Measurements from ENCODE around the gene SIN3B.
A peak's percentile ranks its signal among the peaks of the same experiment; 100 is the strongest.
"Not testable (repeated sequence)": the region's sequence is repeated elsewhere in the genome, so short reads cannot be mapped to it uniquely, and the experiment has no call there.

The SIN3B gene, protein sequence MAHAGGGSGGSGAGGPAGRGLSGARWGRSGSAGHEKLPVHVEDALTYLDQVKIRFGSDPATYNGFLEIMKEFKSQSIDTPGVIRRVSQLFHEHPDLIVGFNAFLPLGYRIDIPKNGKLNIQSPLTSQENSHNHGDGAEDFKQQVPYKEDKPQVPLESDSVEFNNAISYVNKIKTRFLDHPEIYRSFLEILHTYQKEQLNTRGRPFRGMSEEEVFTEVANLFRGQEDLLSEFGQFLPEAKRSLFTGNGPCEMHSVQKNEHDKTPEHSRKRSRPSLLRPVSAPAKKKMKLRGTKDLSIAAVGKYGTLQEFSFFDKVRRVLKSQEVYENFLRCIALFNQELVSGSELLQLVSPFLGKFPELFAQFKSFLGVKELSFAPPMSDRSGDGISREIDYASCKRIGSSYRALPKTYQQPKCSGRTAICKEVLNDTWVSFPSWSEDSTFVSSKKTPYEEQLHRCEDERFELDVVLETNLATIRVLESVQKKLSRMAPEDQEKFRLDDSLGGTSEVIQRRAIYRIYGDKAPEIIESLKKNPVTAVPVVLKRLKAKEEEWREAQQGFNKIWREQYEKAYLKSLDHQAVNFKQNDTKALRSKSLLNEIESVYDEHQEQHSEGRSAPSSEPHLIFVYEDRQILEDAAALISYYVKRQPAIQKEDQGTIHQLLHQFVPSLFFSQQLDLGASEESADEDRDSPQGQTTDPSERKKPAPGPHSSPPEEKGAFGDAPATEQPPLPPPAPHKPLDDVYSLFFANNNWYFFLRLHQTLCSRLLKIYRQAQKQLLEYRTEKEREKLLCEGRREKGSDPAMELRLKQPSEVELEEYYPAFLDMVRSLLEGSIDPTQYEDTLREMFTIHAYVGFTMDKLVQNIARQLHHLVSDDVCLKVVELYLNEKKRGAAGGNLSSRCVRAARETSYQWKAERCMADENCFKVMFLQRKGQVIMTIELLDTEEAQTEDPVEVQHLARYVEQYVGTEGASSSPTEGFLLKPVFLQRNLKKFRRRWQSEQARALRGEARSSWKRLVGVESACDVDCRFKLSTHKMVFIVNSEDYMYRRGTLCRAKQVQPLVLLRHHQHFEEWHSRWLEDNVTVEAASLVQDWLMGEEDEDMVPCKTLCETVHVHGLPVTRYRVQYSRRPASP

GRCh38 chr19:16829010-16829821 lies at the start of gene SIN3B:
Gene SIN3B, plus strand, starts transcription at chr19:16829398. Its CDS starts 23 bp downstream, at chr19:16829421.
- DNase-seq = peak; percentile 78 to 92 (median 86)

DNA sequence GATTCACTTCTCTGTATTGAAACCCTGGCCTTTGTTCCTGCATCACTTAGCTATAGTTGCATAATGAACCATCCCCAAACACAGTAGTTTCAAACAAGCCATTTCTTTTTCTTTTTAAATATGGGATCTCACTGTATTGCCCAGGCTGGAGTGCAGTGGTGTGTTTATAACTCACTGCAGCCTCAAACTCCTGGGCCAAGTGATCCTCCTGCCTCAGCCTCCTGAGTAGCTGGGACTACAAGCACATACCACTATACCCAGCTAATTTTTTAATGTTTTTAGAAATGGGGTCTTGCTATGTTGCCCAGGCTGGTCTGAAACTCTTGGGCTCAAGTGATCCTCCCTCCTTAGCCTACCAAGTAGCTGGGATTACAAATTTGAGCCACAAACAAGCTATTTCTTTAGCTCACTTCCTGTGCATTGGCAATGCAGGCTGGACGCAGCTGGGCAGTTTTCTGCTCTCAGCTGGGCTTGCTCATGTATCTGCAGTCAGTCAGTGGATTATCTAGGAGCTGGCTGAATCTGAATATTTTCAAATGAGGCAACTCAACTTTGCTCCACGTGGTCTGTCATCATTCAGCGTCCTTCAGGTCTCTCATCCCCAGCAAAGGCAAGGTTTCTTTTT lies 49.5 kb upstream of the SIN3B start:
- DNase-seq = no peak

GRCh38 chr19:16782719-16783118 lies 46.5 kb upstream of the SIN3B start:
- no peak for DNase-seq

DNA sequence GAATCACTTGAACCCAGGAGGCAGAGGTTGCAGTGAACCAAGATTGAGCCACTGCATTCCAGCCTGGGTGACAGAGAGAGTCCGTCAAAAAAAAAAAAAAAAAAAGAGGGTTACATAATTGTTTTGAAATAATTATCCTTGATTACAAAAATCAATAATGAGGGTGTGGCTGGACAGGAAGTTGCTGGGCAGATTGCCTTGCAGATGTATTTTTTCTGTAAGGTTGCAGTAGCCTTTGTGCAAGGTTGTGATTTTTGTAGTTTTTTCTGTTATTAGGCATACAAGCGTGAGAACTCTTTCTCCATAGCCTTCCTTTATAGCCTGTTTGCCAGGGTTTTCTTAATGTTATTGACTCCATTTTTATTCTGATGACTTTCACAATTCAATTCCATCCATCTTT lies 40.7 kb upstream of the SIN3B start:
- DNase-seq = no peak

DNA sequence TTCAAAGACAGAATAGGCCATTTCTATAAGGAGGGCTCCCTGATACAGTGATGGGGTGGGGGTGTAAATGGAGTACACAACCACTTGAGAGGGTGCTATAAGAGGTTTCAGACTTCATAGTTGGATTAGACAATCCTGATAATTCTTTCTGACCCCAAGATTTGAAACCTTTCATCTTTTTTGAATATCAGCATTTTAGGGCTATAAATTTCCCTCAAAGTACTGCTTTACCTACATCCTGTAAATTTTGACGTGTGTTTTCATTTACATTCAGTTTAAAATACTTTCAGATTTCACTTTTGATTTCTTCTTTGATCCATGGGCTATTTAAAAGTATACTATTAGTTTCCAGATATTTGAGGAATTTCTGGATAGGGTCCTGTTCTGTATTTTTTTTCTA lies 40.0 kb upstream of the SIN3B start:
- no peak for DNase-seq

GRCh38 chr19:16790051-16790450 lies 39.1 kb upstream of the SIN3B start:
- DNase-seq = no peak

DNA sequence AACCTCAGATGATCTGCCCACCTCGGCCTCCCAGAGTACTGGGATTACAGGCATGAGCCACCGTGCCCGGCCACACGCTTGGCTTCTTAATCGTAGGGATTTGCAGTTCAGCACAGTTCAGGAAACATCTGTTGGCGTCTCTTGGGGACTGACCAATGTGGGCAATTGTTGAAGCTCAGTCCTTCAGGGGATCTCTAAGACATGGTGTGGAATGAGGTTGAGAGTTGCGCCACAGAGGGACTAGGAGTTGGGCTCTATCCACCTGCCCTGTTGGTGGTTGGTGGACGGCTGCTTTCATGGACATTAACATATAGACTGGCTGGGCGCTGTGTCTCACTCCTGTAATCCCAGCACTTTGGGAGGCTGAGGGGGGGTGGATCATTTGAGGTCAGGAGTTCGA lies 37.3 kb upstream of the SIN3B start:
- DNase-seq = no peak

GRCh38 chr19:16794456-16795441 lies 34.4 kb upstream of the SIN3B start:
- no peak for DNase-seq

GRCh38 chr19:16795731-16796130 lies 33.5 kb upstream of the SIN3B start:
- no peak for DNase-seq

DNA sequence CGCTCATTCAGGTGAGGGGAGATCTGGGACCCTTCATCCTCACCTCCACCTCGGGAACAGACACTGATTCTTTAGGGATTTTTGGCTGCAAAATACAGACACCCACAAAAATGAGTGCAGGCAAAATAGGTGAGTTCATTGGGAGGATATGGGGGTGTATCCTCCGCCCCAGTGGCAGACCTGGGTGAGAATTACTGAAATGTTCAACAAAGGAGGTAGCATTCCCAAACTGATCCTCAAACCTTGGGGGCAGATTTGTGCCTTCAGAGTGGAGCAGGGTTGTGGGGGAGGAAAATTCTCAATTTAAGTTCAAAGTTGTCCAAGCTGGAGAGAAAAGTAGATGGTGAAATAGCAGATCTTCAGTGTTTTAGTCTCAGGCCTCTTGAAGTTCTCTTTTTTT lies 31.3 kb upstream of the SIN3B start:
- DNase-seq = no peak

- DNase-seq = not testable (repeated sequence)
These were observed 30.9 kb upstream of the SIN3B start for GRCh38 chr19:16798326-16798725.

- no peak for DNase-seq
These were observed 29.5 kb upstream of the SIN3B start for GRCh38 chr19:16799740-16800139.

DNA sequence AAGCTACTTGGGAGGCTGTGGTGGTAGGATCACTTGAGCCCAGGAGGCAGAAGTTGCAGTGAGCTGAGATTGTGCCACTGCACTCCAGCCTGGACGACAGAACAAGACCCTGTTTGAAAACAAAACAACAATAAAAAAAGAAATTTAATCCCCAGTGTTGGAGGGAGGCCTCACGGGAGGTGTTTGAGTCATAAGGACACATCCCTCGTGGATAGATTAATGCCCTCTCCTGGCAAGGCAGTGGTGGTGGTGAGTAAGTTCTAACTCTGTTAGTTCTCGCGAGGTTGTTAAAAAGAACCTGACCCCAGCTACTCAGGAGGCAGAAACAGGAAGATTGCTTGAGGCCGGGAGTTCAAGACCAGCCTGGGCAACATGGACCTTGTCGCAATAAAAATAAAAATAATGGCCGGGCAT lies 27.6 kb upstream of the SIN3B start:
- no peak for DNase-seq

DNA sequence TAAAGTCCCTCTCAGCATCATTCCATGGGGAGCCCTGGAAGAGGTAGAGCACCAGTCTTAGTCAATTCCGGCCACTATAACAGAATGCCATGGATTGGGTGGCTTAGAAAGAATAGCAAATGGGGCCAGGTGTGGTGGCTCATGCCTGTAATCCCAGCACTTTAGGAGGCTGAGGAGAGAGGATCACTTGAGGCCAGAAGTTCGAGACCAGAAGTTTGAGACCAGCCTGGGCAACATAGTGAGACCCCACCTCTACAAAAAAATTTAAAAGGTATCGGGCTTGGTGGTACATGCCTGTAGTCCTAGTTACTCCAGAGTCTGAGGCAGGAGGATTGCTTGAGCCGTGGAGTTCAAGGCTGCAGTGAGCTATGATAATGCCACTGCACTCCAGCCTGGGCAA lies 25.0 kb upstream of the SIN3B start:
- DNase-seq = no peak

DNA sequence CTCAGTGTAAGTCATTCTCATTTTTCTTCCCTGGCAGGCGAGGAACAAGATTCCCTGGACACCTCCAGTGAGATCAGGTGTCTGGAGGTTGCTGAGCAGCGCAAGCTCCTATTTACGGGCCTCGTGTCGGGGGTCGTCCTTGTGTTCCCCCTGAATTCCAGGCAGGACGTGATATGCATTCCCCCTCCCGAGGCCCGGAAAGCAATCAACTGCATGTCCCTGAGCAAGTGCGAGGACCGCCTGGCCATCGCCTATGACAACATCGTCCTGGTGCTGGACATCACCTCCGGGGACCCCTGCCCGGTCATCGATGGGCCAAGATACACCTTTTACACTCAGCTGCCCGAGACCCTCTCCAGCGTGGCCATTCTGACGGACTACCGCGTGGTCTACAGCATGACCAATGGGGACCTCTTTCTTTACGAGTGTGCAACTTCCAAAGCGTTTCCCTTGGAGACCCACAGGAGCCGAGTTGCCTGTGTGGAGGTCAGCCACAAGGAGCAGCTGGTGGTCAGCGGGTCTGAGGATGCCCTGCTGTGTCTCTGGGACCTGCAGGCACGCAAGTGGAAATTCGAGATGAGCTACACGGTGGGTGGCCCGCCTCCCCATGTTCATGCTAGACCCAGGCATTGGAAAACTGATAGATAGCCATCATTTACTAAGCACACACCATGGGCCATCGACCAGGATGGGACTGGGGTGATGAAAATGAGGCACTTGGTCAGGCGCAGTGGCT lies 21.5 kb upstream of the SIN3B start:
- no peak for DNase-seq

GRCh38 chr19:16814526-16815100 lies 14.6 kb upstream of the SIN3B start:
- no peak for DNase-seq

DNA sequence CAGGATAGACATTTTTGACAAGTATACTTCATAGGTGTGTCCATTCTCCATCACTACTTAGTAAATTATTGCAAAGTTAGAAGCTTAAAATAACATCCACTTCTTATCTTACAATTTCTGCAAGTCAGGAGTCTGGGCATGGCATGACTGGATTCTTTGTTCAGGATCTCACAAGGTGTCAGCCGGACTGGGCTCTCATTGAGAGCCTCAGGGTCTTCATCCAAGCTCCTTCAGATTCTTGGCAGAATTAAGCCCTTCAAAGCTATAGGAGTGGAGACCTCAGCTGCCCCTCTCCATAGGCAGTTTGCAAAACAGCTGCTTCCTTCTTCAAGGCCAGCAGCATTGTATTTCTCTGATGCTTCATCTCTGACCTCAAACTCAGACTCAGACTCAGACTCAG lies 9.1 kb upstream of the SIN3B start:
- no peak for DNase-seq

DNA sequence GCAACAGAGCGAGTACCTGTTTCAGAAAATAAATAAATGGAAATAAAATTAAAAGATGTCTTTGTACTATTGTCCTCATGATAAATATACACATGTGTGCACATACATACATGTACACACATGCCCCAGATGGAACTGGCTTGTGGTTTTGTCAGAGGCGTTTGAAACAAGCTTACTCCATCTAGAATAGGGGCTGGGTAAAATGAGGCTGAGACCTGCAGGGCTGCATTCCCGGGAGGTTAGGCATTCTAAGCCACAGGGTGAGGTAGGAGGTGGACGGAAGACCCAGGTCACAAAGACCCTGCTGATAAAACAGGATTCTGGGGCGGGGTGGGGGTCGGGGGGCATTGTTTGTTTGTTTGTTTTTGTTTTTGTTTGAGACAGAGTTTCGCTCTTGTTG lies 8.1 kb upstream of the SIN3B start:
- DNase-seq = no peak

- DNase-seq = no peak
These were observed 6.5 kb upstream of the SIN3B start for GRCh38 chr19:16822648-16823047.

Measured in stimulated activated naive CD4-positive, alpha-beta T cell (primary cell).